Stimulated activated CD4-positive, alpha-beta T cell treated with anti-CD3 and anti-CD28 coated beads, Interleukin-4, amount 100 ng/mL, for 1 hour (primary cell): Measurements from ENCODE around the gene TMEM91.
"Not testable (repeated sequence)": the region's sequence is repeated elsewhere in the genome, so short reads cannot be mapped to it uniquely, and the experiment has no call there.

Source experiments
- DNase-seq: peaks from one replicate; pipeline ENCODE4 v3.0.0-alpha.2; 2020

Gene TMEM91

DNA sequence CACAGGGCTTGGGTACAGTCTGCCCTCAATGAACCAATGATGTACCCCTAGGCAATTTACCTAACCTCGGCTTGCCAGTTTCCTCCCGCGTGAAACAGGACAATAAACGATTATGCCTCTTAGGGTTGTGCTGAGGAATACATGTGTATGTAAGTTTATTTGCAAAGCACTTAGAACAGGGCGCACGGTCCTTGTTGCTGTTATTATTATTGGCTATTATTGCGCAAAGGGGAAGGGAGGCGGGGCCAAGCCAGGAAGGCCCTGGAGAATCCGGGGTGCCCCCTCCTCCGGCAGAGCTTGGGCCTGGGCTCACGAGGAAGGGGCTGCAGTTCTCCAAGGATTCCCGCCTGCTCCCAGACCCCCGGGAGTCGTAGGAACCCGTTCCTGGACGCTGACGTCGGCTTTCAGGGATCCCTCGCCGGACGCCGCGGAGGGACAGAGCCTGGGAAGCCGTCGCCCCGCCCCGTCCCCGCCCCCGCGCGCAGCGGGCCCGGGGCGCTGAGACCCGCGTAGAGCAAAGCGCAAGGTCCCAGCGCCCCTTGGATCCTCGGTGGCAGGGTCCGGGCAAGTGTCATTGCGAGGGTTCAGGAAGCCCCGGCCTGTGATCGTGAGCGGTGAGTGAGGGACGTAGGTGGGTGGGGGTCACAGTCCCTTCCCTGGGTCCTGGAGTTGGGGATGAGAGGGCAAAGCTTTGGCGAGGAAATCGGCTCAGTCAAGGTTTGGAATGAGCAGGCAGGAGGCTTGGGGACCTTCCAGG lies at the start of gene TMEM91:
Gene TMEM91 (plus strand): TSS at position 293 of the 757 bp plus-strand sequence. CDS start 1,777 bp downstream, outside the sequence.
- no peak for DNase-seq

- no peak for DNase-seq
These were observed 49.2 kb upstream of the TMEM91 start for GRCh38 chr19:41327076-41327575.

GRCh38 chr19:41327576-41328156 lies 48.7 kb upstream of the TMEM91 start:
- DNase-seq: peak; percentile 85

DNA sequence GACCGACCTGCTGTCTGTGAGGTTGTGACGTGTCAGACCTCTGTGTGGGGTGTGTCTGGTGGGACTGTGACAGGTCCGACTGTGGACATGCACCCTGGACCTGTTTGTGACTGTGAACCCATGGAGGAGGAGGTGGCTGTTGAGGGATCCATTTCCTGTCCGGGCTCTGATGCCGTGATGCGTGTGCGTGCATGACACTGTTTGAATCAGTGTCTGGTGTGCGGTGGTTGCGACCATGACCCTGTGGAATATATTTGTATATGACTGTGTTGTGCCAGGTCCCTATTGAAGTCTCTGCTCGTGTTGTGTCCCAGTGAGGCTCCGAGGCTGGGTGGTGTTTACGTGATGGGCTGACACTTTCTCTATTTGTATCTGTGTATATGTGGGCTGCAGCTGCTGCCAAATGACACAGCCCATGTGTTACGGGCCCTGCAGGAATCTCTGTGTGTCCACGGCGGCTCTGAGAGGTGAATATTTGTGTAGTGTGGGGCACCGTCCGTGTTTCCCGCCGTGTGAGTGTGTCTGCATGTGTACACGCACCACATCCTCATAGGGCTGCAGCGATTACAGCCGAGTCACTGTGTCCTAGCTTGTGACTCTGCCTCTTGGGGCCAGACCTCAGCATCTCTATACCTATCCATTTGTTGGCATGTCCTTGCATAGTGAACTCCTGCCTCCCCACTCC lies 48.0 kb upstream of the TMEM91 start:
- DNase-seq: peak; percentile 50

GRCh38 chr19:41328842-41329225 lies 47.5 kb upstream of the TMEM91 start:
- DNase-seq: no peak

DNA sequence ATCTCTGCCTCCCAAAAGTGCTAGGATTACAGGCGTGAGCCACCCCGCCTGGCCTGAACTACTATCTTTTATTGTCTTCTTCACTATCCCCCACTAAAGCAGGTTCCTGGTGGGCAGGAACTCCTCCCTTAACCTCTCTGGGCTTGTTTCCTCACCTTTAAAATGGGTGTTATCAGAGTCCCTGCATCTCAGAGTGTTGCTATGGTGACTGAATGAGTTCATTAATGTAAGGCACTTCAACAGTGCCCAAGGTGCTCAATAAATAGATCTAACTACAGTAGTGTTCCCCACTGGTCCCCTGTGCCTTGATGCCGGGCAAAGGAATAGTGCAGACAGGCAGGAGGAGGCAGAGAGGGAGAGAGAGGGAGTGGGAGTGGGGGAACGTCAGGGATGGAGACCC lies 45.9 kb upstream of the TMEM91 start:
- no peak for DNase-seq

- no peak for DNase-seq
These were observed 45.2 kb upstream of the TMEM91 start for GRCh38 chr19:41330946-41331678.

- no peak for DNase-seq
These were observed 44.3 kb upstream of the TMEM91 start for GRCh38 chr19:41332000-41332399.

- DNase-seq: no peak
These were observed 43.9 kb upstream of the TMEM91 start for GRCh38 chr19:41332468-41332867.

DNA sequence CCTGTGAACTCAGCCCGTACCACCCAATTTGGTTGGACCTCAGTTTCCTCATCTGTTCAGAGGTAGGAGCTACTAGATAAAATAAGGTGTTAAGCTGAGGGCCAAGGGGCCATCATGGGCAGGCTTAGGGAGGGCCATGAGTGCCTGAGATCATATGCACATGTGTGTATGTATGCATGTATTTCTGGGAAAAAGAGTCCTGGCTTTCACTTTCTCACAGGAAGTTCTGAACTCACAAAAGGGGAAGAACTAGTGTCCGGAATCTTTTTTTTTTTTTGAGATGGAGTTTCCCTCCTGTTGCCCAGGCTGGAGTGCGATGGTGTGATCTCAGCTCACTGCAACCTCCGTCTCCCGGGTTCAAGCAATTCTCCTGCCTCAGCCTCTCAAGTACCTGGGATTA lies 41.5 kb upstream of the TMEM91 start:
- no peak for DNase-seq

- no peak for DNase-seq
These were observed 40.9 kb upstream of the TMEM91 start for GRCh38 chr19:41335467-41335866.

GRCh38 chr19:41339936-41340335 lies 36.4 kb upstream of the TMEM91 start:
- DNase-seq: no peak

DNA sequence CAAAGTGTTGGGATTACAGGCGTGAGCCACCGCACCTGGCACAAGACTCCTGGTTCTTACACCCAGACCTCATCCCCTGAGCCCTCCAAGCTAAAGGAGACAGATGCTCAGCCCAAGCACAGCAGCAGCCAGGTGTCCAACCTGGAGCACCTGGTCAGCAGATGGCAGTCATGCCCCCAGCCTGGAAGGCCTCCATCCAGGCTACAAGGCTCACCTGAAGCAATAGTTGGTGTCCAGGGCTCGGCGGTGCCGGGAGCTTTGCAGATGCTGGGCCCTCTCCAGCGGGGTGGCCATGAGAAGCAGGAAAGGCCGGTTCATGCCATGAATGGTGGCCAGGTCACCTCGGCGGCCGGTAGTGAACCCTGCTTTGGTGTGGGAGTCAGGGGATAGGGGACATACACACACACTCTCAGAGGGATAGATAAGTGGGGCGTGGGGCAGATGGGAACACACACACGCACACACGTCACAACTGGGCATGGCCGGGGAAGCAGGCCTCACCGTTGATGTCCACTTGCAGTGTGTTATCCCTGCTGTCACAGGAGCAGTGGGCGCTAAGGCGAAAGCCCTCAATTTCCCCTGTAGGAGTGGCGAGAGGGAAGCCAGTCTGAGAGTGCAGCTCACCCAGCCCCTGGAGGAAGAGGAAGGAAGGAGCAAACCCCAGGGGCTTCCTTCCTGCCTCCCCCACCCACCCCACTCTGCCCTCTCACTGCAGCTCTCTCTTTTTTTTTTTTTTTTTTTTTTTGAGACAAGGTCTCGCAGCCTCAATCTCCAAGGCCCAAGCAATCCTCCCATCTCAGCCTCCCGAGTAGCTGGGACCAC lies 34.5 kb upstream of the TMEM91 start:
- DNase-seq: no peak

DNA sequence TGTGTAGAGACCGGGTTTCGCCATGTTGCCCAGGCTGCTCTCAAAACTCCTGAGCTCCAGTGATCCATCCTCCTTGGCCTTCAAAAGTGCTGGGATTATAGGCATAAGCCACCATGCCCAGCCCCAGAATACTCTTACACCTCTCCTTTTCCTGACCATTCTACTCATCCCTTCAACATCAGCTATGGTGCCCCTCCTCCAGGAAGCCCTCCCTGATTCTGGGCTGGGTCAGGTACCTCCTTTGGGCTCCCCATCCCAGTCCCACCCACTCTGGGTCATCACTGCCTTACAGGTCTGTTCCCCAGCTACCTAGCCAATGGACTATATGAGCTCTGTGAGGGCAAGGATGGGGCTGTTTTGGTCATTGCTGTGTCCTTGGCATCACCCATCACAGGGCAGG lies 32.2 kb upstream of the TMEM91 start:
- DNase-seq: no peak

DNA sequence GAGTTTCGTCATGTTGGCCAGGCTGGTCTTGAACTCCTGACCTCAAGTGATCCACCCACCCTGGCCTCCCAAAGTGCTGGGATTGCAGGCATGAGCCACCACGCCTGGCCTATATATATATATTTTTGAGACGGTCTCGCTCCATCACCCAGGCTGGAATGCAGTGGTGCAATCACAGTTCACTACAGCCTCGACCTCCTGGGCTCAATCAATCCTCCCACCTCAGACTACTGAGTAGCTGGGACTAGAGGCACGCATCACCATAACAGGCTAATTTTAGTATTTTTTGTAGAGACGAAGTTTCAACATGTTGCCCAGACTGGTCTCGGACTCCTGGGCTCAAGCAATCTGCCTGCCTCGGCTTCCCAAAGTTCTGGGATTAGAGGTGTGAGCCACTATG lies 29.4 kb upstream of the TMEM91 start:
- DNase-seq: not testable (repeated sequence)

DNA sequence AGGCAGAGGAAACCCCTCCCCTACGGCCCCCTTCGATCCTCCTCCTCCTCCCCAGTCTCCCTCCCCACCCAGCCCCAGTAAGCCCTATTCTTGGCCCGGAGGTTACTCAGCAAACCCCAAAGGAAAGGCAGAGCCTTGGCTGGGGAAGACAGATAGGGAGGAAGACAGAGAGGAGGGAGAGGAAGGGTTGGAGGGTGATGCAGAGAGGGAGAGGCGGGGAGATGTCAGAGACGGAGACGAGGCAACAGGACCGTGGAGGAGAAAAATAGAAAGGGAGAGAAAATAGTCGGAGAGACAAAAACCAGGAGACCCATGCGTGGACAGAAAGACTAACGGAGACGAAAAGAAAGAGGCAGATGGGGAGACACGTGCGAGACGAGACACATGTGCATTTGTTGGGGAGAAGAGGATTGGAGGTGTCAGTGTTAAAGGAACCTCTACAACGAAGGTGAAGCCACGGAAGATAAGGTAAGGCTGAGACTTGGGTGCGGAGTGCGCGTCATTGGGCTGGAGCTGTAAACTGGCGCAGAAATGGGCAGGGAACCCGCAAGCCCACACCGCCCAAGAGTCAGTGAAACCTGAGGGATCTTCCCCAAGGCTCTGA lies 25.5 kb upstream of the TMEM91 start:
- no peak for DNase-seq

DNA sequence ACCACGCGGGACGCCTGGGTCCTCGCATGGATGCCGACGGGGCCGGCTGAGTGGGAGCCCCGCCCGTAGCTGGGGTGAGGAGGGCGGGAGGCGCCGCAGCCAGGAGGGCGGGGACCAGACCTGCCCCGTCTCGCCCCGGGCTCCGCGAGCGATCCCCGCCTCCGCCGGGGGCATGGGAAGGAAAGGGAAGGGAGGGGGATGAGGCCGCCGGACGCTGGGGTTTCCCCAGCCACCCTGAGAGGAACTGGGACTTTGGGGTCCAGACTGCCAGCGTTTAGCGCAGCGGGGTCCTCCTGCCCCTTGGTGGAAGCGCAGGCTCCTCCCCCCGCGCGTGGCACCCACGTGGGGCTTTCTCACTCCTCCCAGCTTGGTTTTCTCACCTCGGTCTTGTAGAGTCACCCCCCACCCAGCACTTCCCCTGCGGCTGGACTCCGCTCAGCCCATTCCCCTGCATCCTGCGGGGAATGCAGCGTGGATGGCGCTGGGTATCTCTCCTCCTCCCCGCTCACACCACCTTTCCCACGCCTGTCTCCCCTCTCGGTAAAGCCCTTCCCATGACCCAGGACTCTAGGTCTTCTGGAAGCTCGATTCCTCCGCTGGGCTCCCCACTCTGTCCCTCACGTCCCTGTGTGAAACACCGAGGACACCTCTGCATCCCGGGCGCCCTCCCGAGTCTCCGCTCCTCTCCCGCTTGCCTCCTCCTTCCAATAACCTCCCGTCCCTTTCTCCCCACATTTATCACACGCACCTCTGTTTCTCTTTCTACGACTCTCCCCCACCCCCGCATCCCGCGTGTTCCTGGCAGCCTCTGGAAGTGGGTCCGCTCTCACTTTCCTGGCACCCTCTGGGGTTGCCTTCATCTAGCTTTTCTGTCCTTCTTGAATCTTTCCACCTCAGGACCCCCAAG lies 24.7 kb upstream of the TMEM91 start:
- peak; percentile 80 for DNase-seq

DNA sequence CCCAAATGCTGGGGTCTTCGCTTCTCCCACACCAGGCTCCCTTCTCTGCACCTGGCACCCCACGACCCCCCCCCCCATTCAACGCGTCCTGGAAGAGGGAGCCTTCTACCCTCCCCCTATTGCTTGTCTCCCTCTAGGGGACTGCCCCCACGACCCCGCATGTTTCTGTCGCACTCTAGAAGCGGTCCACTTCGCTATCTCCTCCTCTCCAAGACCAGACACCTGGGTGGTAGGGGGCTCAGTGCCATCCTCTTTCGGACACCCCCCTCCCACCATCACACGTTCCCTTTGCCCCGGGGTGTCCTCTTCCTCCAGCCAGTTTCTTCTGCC lies 24.1 kb upstream of the TMEM91 start:
- no peak for DNase-seq

GRCh38 chr19:41352609-41353465 lies 23.5 kb upstream of the TMEM91 start:
- DNase-seq: peak; percentile 83
